K562 (cell line): ENCODE data around the gene ATXN8OS. TPM values are rescaled to one million over a fixed set of nuclear protein-coding genes. Genes with fewer than 3 reads are reported as not detected.

Experiments used
- ATAC-seq: fragments of 200-7000 bp; cut with Tn5 transposase; 3 replicates; pipeline ENCODE4 v1.9.1; 2020; ENCODE audit warnings: moderate library complexity
- BruUV-seq: library from RNA; stranded (reverse); fragments of 400-500 nt; replicated peaks from 2 replicates; lab custom pipeline; 2021; lab: Mats Ljungman, UMichigan
- CTCF ChIA-PET: fragments of 300-600 bp; formaldehyde crosslinking; extraction: SDS; loops from one replicate; lab custom pipeline; 2021; ENCODE audit warnings: low intra/inter-chr PET ratio; lab: Yijun Ruan, JAX
- POLR2A ChIA-PET: fragments of 300-600, 350-650 bp; sonication (Branson Sonifier 250); formaldehyde crosslinking; extraction: SDS; loops from one replicate; lab custom pipeline; 2021; ENCODE audit warnings: antibody characterized with exemption, inconsistent platforms; lab: Yijun Ruan, JAX
- DNase-seq, 4 experiments: peaks; one replicate each; pipeline versions ENCODE4 v3.0.0 to v3.0.0-alpha.2; 2011 to 2018; ENCODE audit warnings: low spot score in 3 of 4, mixed read lengths in 3 of 4; ENCODE audit errors: extremely low read depth in 1 of 4
- FAIRE-seq: peaks from 2 replicates; lab custom pipeline; 2011; peaks lifted over from hg19 to GRCh38; lab: Jason Lieb, UNC
- H2AFZ ChIP-seq: 2 replicates; pipeline ENCODE4 v1.6.0; 2011; ENCODE audit warnings: low read depth, low read length, control low read depth, inconsistent platforms
- H3K27ac ChIP-seq: fragments of 200-600 bp; 3 replicates; pipeline ENCODE4 v1.8.0; 2011; ENCODE audit warnings: low read depth, mild to moderate bottlenecking, control low read depth, inconsistent platforms, low read length, moderate library complexity, mixed read lengths; ENCODE audit errors: extremely low read depth
- H3K27me3 ChIP-seq, 2 experiments: fragments of 300-600 bp in 1 of 2; 2 replicates in 1 of 2; 3 replicates in 1 of 2; pipeline versions ENCODE4 v1.6.0 to v1.8.0; 2011; ENCODE audit warnings: inconsistent platforms in 2 of 2, low read length in 2 of 2, mild to moderate bottlenecking in 1 of 2, mixed read lengths in 1 of 2, moderate library complexity in 1 of 2; ENCODE audit not compliant: control insufficient read depth in 2 of 2, insufficient read depth in 2 of 2
- H3K36me3 ChIP-seq: fragments of 300-600 bp; 3 replicates; pipeline ENCODE4 v1.8.0; 2011; ENCODE audit warnings: mild to moderate bottlenecking, low read length, inconsistent platforms; ENCODE audit not compliant: control insufficient read depth, insufficient read depth
- H3K4me1 ChIP-seq, 2 experiments: fragments of 200-600 bp in 1 of 2; replicated peaks in 1 of 2; 2 replicates in 1 of 2; 3 replicates in 1 of 2; pipeline versions ENCODE4 v1.5.1 to v1.8.0; 2011; ENCODE audit warnings: inconsistent platforms in 2 of 2, low read length in 2 of 2, mild to moderate bottlenecking in 1 of 2, mixed read lengths in 1 of 2, moderate library complexity in 1 of 2; ENCODE audit not compliant: control insufficient read depth in 2 of 2, insufficient read depth in 2 of 2
- H3K4me2 ChIP-seq: 2 replicates; pipeline ENCODE4 v1.6.1; 2011; ENCODE audit warnings: low read length, control low read depth, inconsistent platforms, mixed read lengths; ENCODE audit not compliant: insufficient read depth
- H3K4me3 ChIP-seq: fragments of 200-600 bp; sonication (generic), shearing (Covaris generic); 2 replicates; pipeline ENCODE4 v1.5.1; 2016; ENCODE audit warnings: control low read depth, inconsistent platforms
- H3K79me2 ChIP-seq: fragments of 200-600 bp; 3 replicates; pipeline ENCODE4 v1.8.0; 2011; ENCODE audit warnings: low read length, inconsistent platforms; ENCODE audit not compliant: control insufficient read depth, insufficient read depth
- H3K9ac ChIP-seq, 2 experiments: 2 replicates each; pipeline versions ENCODE4 v1.6.0 to v1.6.1; 2011; ENCODE audit warnings: low read depth in 2 of 2, low read length in 2 of 2, control low read depth in 1 of 2, inconsistent platforms in 1 of 2, mild to moderate bottlenecking in 1 of 2, mixed read lengths in 1 of 2; ENCODE audit not compliant: insufficient read depth in 1 of 2
- H3K9me1 ChIP-seq: one replicate; pipeline ENCODE4 v1.6.0; 2011; ENCODE audit warnings: inconsistent platforms, mild to moderate bottlenecking, low read length, moderate library complexity; ENCODE audit not compliant: control insufficient read depth, insufficient read depth
- H3K9me3 ChIP-seq: replicated peaks from 2 replicates; pipeline ENCODE4 v1.5.1; 2011; ENCODE audit warnings: low read depth, low read length, inconsistent platforms; ENCODE audit not compliant: control insufficient read depth, insufficient read depth
- H4K20me1 ChIP-seq: replicated peaks from 2 replicates; pipeline ENCODE4 v1.6.1; 2011; ENCODE audit warnings: low read length, inconsistent platforms, mixed read lengths; ENCODE audit not compliant: control insufficient read depth, insufficient read depth
- ARID4B ChIP-seq: sonication (generic); formaldehyde crosslinking; IDR thresholded peaks from 2 replicates; pipeline ENCODE4 v1.8.0; 2022; ENCODE audit warnings: mild to moderate bottlenecking, missing genetic modification reagents
- C11orf30 ChIP-seq: fragments of 450-650 bp; IDR thresholded peaks from 2 replicates; pipeline ENCODE4 v1.6.1; 2016; ENCODE audit warnings: low read depth, mild to moderate bottlenecking
- CTBP1 ChIP-seq: fragments of 450-650 bp; IDR thresholded peaks from 2 replicates; pipeline ENCODE4 v1.6.1; 2016; ENCODE audit warnings: borderline replicate concordance
- DLX4 ChIP-seq: fragments of 250-450 bp; sonication (Bioruptor Pico); IDR thresholded peaks from 2 replicates; pipeline ENCODE4 v1.6.1; 2021; ENCODE audit warnings: mild to moderate bottlenecking
- POLR2B ChIP-seq: fragments of 450-650 bp; IDR thresholded peaks from 2 replicates; pipeline ENCODE4 v1.6.1; 2018; ENCODE audit warnings: low read depth; ENCODE audit not compliant: partially characterized antibody
- RBBP5 ChIP-seq: fragments of 200-600 bp; sonication (generic); IDR thresholded peaks from 2 replicates; pipeline ENCODE4 v1.6.1; 2012; ENCODE audit warnings: borderline replicate concordance, mild to moderate bottlenecking, low read length, control low read depth, inconsistent platforms; ENCODE audit not compliant: insufficient read depth, poor library complexity, severe bottlenecking
- TGIF2 ChIP-seq: sonication (generic); formaldehyde crosslinking; IDR thresholded peaks from 2 replicates; pipeline ENCODE4 v1.8.1; 2022; ENCODE audit warnings: mild to moderate bottlenecking, missing genetic modification reagents, moderate library complexity
- THAP7 ChIP-seq: fragments of 250-450 bp; sonication (Bioruptor Pico); IDR thresholded peaks from 2 replicates; pipeline ENCODE4 v1.5.0; 2021
- ZKSCAN3 ChIP-seq: fragments of 250-450 bp; sonication (Bioruptor Pico); IDR thresholded peaks from 2 replicates; pipeline ENCODE4 v1.4.0; 2020
- WGBS: fragments of 100-300 bp; shearing (Covaris generic); methylation state at CpG from one replicate; pipeline ENCODE4 v1.1.6; 2016; ENCODE audit warnings: low coverage, mixed read lengths; ENCODE audit not compliant: insufficient coverage; ENCODE audit errors: missing lambda C conversion rate; 5-methylcytosine and 5-hydroxymethylcytosine counted together
- in situ Hi-C: fragments of 300-500 bp; cut with MboI; formaldehyde crosslinking; loops from 4 replicates; pipeline ENCODE4 v1.15.0; 2018; ENCODE audit warnings: inconsistent platforms, mixed read lengths
- intact Hi-C: fragments of 100-400 bp; cut with micrococcal nuclease; formaldehyde crosslinking; loops from 2 replicates; pipeline ENCODE4 v1.14.2; 2022
- polyA plus RNA-seq, 8 experiments: library from polyadenylated mRNA; depleted of rRNA in 4 of 8; stranded (reverse) in 5 of 8; unstranded in 3 of 8; fragments of >200 nt; fragmentation: Nextera tagmentation in 2 of 8; fragmentation: Illumina TruSeq in 1 of 8; extraction: Ambion mirVana in 2 of 8; extraction: Trizol in 1 of 8; gene quantifications; 2 replicates each; pipeline versions ENCODE4 v1.2.1 to v1.2.3, GENCODE V29; 2011 to 2014; ENCODE audit warnings: inconsistent platforms in 1 of 8, missing spikeins in 1 of 8
- total RNA-seq, 7 experiments: library from RNA; depleted of rRNA in 6 of 7; stranded (reverse); fragments of >200 nt in 6 of 7; fragmentation: Illumina TruSeq in 2 of 7; extraction: Trizol in 2 of 7; gene quantifications; 2 replicates each; pipeline versions ENCODE4 v1.2.1 to v1.2.3, GENCODE V29; 2011 to 2021; ENCODE audit warnings: low replicate concordance in 1 of 7

Gene ATXN8OS
- total and polyA plus RNA-seq, 9 of the 15 experiments (the other 6 are each of a cell fraction or from before 2014, with no cell fraction given) = not detected

GRCh38 chr13:70117338-70117905 lies 9.8 kb downstream of the ATXN8OS start (continued):
- TF ChIP-seq ARID4B = no peak

GRCh38 chr13:70125693-70126092 lies 18.1 kb downstream of the ATXN8OS start:
- FAIRE-seq = no peak
- WGBS = 0% methylated on average over 5 of the region's 5 CpGs
- no peaks in the 10 kb centered on the region for H4K20me1 ChIP-seq
- no peak overlapping the region for H3K4me2 ChIP-seq
- H3K4me3 ChIP-seq = no peak overlapping the region
- ATAC-seq = no peak
- H3K27me3 ChIP-seq = no peaks in the 10 kb centered on the region
- no peak for DNase-seq
- in situ Hi-C loops (no loop called here), intact Hi-C loops (no loop called here)
- no peak overlapping the region for H3K9ac ChIP-seq
- BruUV-seq = no TSS peak
- no peak overlapping the region for H2AFZ ChIP-seq
- ChIA-PET POLR2A (no interaction called here), CTCF (no interaction called here)
- no peaks in the 10 kb centered on the region for H3K9me1 ChIP-seq
- H3K79me2 ChIP-seq = no peaks in the 10 kb centered on the region
- no peaks in the 10 kb centered on the region for H3K36me3 ChIP-seq
- H3K27ac ChIP-seq = no peak overlapping the region
- H3K9me3 ChIP-seq = no peaks in the 10 kb centered on the region
- no peaks in the 10 kb centered on the region for H3K4me1 ChIP-seq
- no peak for TF ChIP-seq RBBP5
- no peak for TF ChIP-seq POLR2B
- TF ChIP-seq C11orf30 = no peak
- no peak for TF ChIP-seq DLX4 (CRISPR knock-in tag)
- TF ChIP-seq CTBP1 = no peak
- no peak for TF ChIP-seq ZKSCAN3 (CRISPR knock-in tag)
- TF ChIP-seq TGIF2 (CRISPR knock-in tag) = no peak
- TF ChIP-seq THAP7 (CRISPR knock-in tag) = no peak
